Stimulated activated CD4-positive, alpha-beta T cell treated with anti-CD3 and anti-CD28 coated beads, Interleukin-1b, Interleukin-23, amount 100 ng/mL, for 4 hours (primary cell): Measurements from ENCODE around the gene TP53BP1.
A peak's percentile ranks its signal among the peaks of the same experiment; 100 is the strongest.
"Not testable (repeated sequence)": the region's sequence is repeated elsewhere in the genome, so short reads cannot be mapped to it uniquely, and the experiment has no call there.

Experiments
- DNase-seq, 2 donors: peaks; one replicate each; pipeline ENCODE4 v3.0.0-alpha.2; 2020; ENCODE audit warnings: low read depth in 2 of 2

Gene TP53BP1

DNA sequence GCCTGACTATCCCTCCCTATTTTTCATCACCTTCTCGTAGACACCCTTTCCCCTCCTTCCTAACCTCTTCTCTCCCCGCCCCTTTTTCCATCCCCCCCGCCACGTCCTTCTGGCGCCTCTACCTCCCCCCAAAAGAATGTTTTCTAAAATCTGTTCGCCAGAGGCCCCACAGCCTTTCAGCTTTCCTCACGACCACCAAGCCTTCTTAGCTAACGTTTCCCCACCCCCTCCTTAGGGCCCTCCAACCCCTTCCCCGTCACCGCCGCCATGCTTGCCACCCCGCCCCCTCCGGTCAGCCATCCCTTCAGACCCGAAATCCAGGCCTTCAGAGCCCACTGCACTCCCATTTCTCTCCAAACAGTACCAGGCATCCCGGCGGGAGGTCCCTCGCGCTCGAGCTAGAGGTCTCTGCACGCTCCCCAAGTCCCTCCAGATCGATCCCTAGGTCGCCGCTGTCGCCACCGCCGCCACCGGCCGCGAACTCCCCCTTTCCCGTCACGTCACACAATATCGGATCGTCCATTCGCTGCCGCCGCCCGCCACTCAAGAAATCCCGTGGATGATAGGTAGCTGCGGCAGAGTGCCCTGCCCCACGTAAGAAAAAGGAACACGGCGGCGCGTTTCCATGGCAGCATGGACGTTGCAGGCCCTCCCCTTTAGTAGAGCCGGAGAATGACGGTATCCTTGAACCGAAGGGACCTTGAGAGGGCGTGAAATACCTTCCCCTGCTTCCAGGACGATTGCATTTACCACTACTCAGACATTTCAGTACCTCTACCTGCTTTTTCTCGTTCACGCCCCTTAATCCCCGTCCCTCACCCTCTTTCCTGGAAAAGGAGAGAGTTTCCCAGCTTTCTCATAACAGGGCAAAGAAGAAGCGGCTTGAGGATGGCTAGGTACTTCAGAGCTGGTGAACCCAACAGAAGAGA lies at the start of gene TP53BP1:
Gene TP53BP1 (minus strand): TSS at position 484 of the 929 bp plus-strand sequence. CDS start 113 bp downstream, at position 371.
- DNase-seq, result peak; percentile 91 to 92

DNA sequence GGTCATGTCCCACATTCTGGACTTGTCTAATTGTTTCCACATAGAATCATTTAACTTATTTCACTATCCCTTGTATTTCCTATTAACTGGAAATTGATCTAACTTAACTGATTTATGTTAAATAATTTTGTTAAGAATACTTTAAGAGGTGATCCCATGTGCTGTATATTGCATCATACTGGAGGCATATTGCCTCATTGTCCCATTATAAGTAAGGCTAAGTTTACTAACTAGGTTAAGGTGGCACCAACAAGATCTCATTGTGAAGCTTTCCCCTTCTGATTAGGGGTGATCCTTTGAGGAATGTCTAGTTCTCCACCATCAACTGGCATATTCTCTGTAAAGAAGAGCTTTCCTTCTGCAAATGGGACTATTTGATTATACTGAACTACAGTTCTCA lies 48.8 kb upstream of the TP53BP1 start:
- DNase-seq, result no peak

DNA sequence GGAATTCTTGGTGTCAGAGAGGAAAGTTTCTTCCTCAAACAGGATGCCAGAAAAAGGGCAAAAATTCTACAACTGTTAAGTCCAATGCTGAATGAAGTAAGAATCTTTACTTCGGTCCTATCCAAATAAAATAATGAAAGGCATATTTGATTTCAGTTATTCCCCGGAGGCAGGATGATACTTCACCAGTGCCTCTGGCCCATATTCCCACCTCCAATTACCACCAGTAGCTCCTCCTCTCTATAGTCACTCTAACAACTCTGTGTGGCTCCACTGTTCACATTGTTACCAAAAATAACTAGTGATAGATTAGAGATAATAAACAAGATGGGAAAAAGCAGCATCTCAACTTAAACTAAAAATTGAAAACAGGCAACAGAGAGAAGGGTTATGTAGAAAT lies 45.1 kb upstream of the TP53BP1 start:
- no peak for DNase-seq

DNA sequence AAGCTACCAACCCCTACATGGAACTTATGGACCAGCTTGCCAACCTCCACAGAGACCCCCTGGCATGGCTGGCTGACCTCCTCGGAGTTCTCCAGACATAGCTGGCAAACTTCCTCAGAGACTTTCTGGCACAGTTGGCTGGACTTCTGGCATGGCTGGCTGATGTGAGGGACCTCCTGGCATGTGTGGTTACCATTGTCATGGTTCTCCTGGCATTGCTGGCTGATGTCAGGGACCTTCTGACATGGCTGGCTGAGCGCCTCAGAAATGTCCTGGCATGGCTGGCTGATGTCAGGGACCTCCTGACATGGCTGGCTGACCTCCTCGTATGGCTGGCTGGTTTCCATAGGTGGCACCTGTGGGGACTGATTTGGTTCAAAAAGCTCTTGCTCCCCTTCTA lies 41.9 kb upstream of the TP53BP1 start:
- no peak for DNase-seq

GRCh38 chr15:43532826-43533225 lies 39.9 kb upstream of the TP53BP1 start:
- DNase-seq, result not testable (repeated sequence)

- no peak for DNase-seq
Measured at GRCh38 chr15:43531018-43531670, 38.2 kb upstream of the TP53BP1 start.

DNA sequence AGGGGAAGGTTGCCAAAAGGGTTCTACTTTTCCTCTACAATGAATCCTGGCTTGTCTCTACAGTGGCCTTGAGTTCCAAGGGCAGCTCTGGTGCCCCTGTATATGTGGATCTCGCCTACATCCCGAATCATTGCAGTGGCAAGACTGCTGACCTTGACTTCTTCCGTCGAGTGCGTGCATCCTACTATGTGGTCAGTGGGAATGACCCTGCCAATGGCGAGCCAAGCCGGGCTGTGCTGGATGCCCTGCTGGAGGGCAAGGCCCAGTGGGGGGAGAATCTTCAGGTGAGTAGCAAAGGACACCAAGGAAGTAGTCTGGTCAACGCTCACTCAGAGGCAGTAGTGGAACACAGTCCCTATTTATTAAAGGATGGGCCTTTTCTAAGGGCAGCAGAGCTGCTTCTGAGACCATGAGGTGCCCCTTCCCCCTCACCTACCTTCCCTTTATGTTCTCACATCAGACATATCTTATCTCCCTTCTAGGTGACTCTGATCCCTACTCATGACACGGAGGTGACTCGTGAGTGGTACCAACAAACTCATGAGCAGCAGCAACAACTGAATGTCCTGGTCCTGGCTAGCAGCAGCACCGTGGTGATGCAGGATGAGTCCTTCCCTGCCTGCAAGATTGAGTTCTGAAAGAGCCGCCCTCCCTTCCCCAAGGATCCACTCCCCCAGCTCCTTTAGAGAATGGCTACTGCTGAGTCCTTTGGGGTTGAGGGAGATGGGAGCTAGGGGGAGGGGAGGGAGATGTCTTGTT lies 36.8 kb upstream of the TP53BP1 start:
- DNase-seq, result no peak

DNA sequence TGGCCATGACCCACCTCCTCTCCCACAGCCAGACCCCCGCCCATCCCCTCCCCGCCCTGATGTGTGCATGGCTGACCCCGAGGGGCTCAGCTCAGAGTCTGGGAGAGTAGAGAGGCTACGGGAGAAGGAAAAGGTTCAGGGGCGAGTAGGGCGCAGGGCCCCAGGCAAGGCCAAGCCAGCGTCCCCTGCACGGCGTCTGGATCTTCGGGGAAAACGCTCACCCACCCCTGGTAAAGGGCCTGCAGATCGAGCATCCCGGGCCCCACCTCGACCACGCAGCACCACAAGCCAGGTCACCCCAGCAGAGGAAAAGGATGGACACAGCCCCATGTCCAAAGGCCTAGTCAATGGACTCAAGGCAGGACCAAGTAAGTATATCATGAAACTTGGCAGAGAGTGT lies 36.2 kb upstream of the TP53BP1 start:
- DNase-seq, result no peak

- no peak for DNase-seq
Measured at GRCh38 chr15:43528542-43529007, 35.6 kb upstream of the TP53BP1 start.

GRCh38 chr15:43527802-43528541 lies 35.0 kb upstream of the TP53BP1 start:
- no peak for DNase-seq

DNA sequence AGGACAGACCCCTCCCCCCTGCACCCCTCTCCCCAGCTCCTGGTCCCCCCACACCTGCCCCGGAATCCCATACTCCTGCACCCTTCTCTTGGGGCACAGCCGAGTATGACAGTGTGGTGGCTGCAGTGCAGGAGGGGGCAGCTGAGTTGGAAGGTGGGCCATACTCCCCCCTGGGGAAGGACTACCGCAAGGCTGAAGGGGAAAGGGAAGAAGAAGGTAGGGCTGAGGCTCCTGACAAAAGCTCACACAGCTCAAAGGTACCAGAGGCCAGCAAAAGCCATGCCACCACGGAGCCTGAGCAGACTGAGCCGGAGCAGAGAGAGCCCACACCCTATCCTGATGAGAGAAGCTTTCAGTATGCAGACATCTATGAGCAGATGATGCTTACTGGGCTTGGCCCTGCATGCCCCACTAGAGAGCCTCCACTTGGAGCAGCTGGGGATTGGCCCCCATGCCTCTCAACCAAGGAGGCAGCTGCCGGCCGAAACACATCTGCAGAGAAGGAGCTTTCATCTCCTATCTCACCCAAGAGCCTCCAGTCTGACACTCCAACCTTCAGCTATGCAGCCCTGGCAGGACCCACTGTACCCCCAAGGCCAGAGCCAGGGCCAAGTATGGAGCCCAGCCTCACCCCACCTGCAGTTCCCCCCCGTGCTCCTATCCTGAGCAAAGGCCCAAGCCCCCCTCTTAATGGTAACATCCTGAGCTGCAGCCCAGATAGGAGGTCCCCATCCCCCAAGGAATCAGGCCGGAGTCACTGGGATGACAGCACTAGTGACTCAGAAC lies 34.3 kb upstream of the TP53BP1 start:
- no peak for DNase-seq

DNA sequence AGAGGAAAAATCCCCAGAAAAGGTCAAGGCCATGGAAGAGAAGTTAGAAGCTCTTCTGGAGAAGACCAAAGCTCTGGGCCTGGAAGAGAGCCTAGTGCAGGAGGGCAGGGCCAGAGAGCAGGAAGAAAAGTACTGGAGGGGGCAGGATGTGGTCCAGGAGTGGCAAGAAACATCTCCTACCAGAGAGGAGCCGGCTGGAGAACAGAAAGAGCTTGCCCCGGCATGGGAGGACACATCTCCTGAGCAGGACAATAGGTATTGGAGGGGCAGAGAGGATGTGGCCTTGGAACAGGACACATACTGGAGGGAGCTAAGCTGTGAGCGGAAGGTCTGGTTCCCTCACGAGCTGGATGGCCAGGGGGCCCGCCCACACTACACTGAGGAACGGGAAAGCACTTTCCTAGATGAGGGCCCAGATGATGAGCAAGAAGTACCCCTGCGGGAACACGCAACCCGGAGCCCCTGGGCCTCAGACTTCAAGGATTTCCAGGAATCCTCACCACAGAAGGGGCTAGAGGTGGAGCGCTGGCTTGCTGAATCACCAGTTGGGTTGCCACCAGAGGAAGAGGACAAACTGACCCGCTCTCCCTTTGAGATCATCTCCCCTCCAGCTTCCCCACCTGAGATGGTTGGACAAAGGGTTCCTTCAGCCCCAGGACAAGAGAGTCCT lies 33.4 kb upstream of the TP53BP1 start:
- DNase-seq, result no peak

GRCh38 chr15:43525131-43525530 lies 32.2 kb upstream of the TP53BP1 start:
- DNase-seq, result no peak

DNA sequence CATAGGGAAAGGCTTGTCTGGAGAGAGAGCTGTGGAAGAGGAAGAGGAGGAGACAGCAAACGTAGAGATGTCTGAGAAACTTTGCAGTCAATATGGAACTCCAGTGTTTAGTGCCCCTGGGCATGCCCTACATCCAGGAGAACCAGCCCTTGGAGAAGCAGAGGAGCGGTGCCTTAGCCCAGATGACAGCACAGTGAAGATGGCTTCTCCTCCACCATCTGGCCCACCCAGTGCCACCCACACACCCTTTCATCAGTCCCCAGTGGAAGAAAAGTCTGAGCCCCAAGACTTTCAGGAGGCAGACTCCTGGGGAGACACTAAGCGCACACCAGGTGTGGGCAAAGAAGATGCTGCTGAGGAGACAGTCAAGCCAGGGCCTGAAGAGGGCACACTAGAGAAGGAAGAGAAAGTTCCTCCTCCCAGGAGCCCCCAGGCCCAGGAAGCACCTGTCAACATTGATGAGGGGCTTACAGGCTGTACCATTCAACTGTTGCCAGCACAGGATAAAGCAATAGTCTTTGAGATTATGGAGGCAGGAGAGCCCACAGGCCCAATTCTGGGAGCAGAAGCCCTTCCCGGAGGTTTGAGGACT lies 31.4 kb upstream of the TP53BP1 start:
- DNase-seq, result no peak

GRCh38 chr15:43523646-43524045 lies 30.7 kb upstream of the TP53BP1 start:
- DNase-seq, result no peak

- no peak for DNase-seq
Measured at GRCh38 chr15:43522247-43522646, 29.3 kb upstream of the TP53BP1 start.

GRCh38 chr15:43521419-43521818 lies 28.5 kb upstream of the TP53BP1 start:
- DNase-seq, result no peak

- DNase-seq, result no peak
Measured at GRCh38 chr15:43520138-43520537, 27.2 kb upstream of the TP53BP1 start.

- no peak for DNase-seq
Measured at GRCh38 chr15:43519196-43519595, 26.2 kb upstream of the TP53BP1 start.
